DOHH2 (cell line): ENCODE results near the gene PTGER2.

ENCODE experiments used
- H3F3A ChIP-seq: fragments of 200-600 bp; sonication (generic), shearing (Covaris generic); 2 replicates; pipeline ENCODE4 v1.6.0; 2016; ENCODE audit warnings: antibody characterized with exemption, mild to moderate bottlenecking; ENCODE audit not compliant: control insufficient read depth, insufficient read depth
- H3K27ac ChIP-seq: fragments of 200-600 bp; sonication (generic); 2 replicates; pipeline ENCODE4 v1.5.1; 2014; ENCODE audit warnings: low read depth, mild to moderate bottlenecking, low read length, moderate library complexity
- H3K27me3 ChIP-seq: fragments of 200-600 bp; sonication (generic); 2 replicates; pipeline ENCODE4 v1.6.1; 2014; ENCODE audit warnings: mild to moderate bottlenecking, low read length, mixed read lengths; ENCODE audit not compliant: control insufficient read depth
- H3K36me3 ChIP-seq: fragments of 200-600 bp; sonication (generic); 2 replicates; pipeline ENCODE4 v1.6.1; 2014; ENCODE audit warnings: mild to moderate bottlenecking, low read length, moderate library complexity, mixed read lengths; ENCODE audit not compliant: control insufficient read depth
- H3K4me1 ChIP-seq: fragments of 200-600 bp; sonication (generic); 2 replicates; pipeline ENCODE4 v1.6.1; 2014; ENCODE audit warnings: mild to moderate bottlenecking, low read length, mixed read lengths; ENCODE audit not compliant: control insufficient read depth
- H3K4me2 ChIP-seq: fragments of 200-600 bp; sonication (generic); 2 replicates; pipeline ENCODE4 v1.6.0; 2014; ENCODE audit warnings: mild to moderate bottlenecking, low read length, moderate library complexity
- H3K4me3 ChIP-seq: fragments of 200-600 bp; sonication (generic); 2 replicates; pipeline ENCODE4 v1.5.1; 2014; ENCODE audit warnings: mild to moderate bottlenecking, low read length, mixed read lengths
- H3K79me2 ChIP-seq: fragments of 200-600 bp; sonication (generic); 2 replicates; pipeline ENCODE4 v1.6.1; 2014; ENCODE audit warnings: mild to moderate bottlenecking, low read length, mixed read lengths; ENCODE audit not compliant: control insufficient read depth
- H3K9me2 ChIP-seq: fragments of 200-600 bp; sonication (generic); replicated peaks from 2 replicates; pipeline ENCODE4 v1.6.1; 2014; ENCODE audit warnings: mild to moderate bottlenecking, low read length, mixed read lengths; ENCODE audit not compliant: control insufficient read depth
- H3K9me3 ChIP-seq: fragments of 200-600 bp; sonication (generic); 2 replicates; pipeline ENCODE4 v1.6.1; 2014; ENCODE audit warnings: antibody characterized with exemption, low read length, mixed read lengths; ENCODE audit not compliant: control insufficient read depth, insufficient read depth
- H4K20me1 ChIP-seq: fragments of 200-600 bp; sonication (generic); 2 replicates; pipeline ENCODE4 v1.6.0; 2014; ENCODE audit warnings: low read depth, mild to moderate bottlenecking, antibody characterized with exemption, low read length, moderate library complexity; ENCODE audit not compliant: control insufficient read depth, insufficient read depth
- CTCF ChIP-seq: fragments of 200-600 bp; sonication (generic); IDR thresholded peaks from one replicate; pipeline ENCODE4 v1.5.1; 2014; ENCODE audit warnings: antibody characterized with exemption, mild to moderate bottlenecking, low read depth, low read length; ENCODE audit not compliant: poor library complexity, severe bottlenecking
- EZH2phosphoT487 ChIP-seq: fragments of 200-600 bp; sonication (generic); IDR thresholded peaks from 2 replicates; pipeline ENCODE4 v1.6.1; 2017; ENCODE audit warnings: borderline replicate concordance, mild to moderate bottlenecking, antibody characterized with exemption, low read length, moderate library complexity, mixed read lengths

PTGER2 gene

DNA sequence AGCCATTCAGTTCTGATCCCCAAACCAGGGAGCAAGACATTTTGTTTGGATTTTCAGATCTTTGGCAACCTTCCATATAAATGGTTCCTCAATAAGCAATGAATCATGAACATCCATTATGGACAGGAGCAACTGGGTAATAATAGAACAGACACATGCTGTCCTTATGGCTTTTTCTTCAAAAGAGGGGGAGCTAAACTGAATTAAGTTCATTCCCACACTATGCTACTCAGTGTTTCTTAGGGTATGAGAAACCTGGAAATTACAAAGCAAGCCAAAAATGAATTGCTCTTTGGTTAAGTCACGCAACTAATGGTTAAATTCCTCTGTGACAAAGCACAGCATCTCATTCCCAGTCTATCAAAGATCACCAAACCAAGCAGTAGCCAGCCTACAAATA, 51.0 kb downstream of the PTGER2 start:
- TF ChIP-seq CTCF (no peak), EZH2phosphoT487 (no peak)
- no peaks in the 10 kb centered on the region for H3K9me3 ChIP-seq
- H3K4me3 ChIP-seq = no peak overlapping the region
- H3K27ac ChIP-seq = no peak overlapping the region
- H3K9me2 ChIP-seq = no peaks in the 10 kb centered on the region; the same call in 1 of the 2 replicates
- H3K27me3 ChIP-seq = no peaks in the 10 kb centered on the region; the same call in 1 of the 2 replicates
- H3F3A ChIP-seq = no peaks in the 10 kb centered on the region
- H3K36me3 ChIP-seq = no peaks in the 10 kb centered on the region
- no peak overlapping the region for H3K4me2 ChIP-seq
- H3K4me1 ChIP-seq = no peaks in the 10 kb centered on the region
- H4K20me1 ChIP-seq = no peaks in the 10 kb centered on the region
- no peaks in the 10 kb centered on the region for H3K79me2 ChIP-seq

DNA sequence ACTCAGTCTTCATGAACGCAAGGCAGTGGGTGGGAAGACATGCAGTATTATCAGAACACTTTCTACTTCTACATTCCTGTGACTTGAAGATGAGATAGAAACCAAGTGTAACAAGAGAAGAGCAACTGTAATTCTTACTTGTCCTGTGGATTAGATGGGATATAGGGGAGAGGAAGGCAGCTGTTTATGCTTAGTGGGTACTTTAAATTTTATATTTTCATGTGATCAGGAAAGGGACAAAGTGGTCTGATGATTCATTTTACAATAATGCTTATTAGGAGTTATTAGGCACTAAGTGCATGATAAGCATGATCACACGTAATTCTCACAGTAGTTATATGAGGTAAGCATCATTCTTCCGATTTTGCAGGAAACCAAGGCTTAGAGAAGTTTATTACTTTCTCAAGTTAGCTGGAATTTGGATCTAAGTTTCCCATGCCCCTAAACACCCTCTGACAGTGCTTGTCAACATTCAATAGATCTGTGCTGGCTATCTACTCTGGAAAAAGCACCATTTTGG, 52.7 kb downstream of the PTGER2 start:
- Histone ChIP-seq H3K4me2 (no peak overlapping the region), H3K9me3 (no peaks in the 10 kb centered on the region), H4K20me1 (no peaks in the 10 kb centered on the region), H3K9me2 (no peaks in the 10 kb centered on the region; the same call in 1 of the 2 replicates), H3K27me3 (no peaks in the 10 kb centered on the region), H3K79me2 (no peaks in the 10 kb centered on the region), H3K4me3 (no peak overlapping the region), H3K4me1 (no peaks in the 10 kb centered on the region), H3F3A (no peaks in the 10 kb centered on the region), H3K36me3 (no peaks in the 10 kb centered on the region), H3K27ac (no peak overlapping the region)
- TF ChIP-seq CTCF = no peak
- no peak for TF ChIP-seq EZH2phosphoT487

- Histone ChIP-seq H3K27me3 (no peaks in the 10 kb centered on the region), H3K4me1 (no peaks in the 10 kb centered on the region), H3K4me2 (no peak overlapping the region), H3F3A (no peaks in the 10 kb centered on the region), H3K9me3 (no peaks in the 10 kb centered on the region), H3K79me2 (no peaks in the 10 kb centered on the region), H4K20me1 (no peaks in the 10 kb centered on the region), H3K9me2 (no peaks in the 10 kb centered on the region; the same call in 1 of the 2 replicates), H3K4me3 (no peak overlapping the region), H3K27ac (no peak overlapping the region), H3K36me3 (no peaks in the 10 kb centered on the region)
- no peak for TF ChIP-seq EZH2phosphoT487
- TF ChIP-seq CTCF = no peak
Measured at GRCh38 chr14:52369305-52369801, 55.2 kb downstream of the PTGER2 start.
